ENCODE measurements around the gene RMI1. TPM values are rescaled to one million over a fixed set of nuclear protein-coding genes. Genes with fewer than 3 reads are reported as not detected.

Gene RMI1
- total RNA-seq, 1 donor from 2014 or later = 2.9 TPM

- peaks cover 18% of the 10 kb centered on the region for H3K4me1 ChIP-seq
- TF ChIP-seq POLR2AphosphoS5 (IDR thresholded peaks at IDR 0.05; ENCODE audit: insufficient read depth in 1 of 2, low read depth in 1 of 2) (peak in 1 of 2 donors; percentile 45), CTCF (IDR thresholded peaks at IDR 0.05) (no peak)
- H3K36me3 ChIP-seq = peaks cover 0 to 14% of the 10 kb centered on the region in 2 donors
- no peak for DNase-seq (ENCODE audit: extremely low spot score in 2 of 2)
- H3K27ac ChIP-seq = no peak overlapping the region
- H3K27me3 ChIP-seq = no peaks in the 10 kb centered on the region
- H3K4me3 ChIP-seq = no peak overlapping the region
- intact Hi-C loops (cut with DNase I) = loop anchor here (5.0 kb wide), 1 partner anchor 328 kb away; no protein-coding TSS in a partner anchor
- no peaks in the 10 kb centered on the region for H3K9me3 ChIP-seq
These were observed 45.9 kb upstream of the RMI1 start for GRCh38 chr9:83934569-83935275.

GRCh38 chr9:83935276-83935935 lies 45.2 kb upstream of the RMI1 start:
- peaks cover 18% of the 10 kb centered on the region for H3K4me1 ChIP-seq
- TF ChIP-seq POLR2AphosphoS5 (IDR thresholded peaks at IDR 0.05; ENCODE audit: insufficient read depth in 1 of 2, low read depth in 1 of 2) = no peak
- no peak for TF ChIP-seq POLR2A (IDR thresholded peaks at IDR 0.05)
- TF ChIP-seq CTCF (IDR thresholded peaks at IDR 0.05) = no peak
- no peak for DNase-seq (ENCODE audit: extremely low spot score in 2 of 2)

GRCh38 chr9:83936523-83936922 lies 44.1 kb upstream of the RMI1 start:
- no peak for DNase-seq (ENCODE audit: extremely low spot score in 2 of 2)
- H3K4me1 ChIP-seq = peaks cover 18% of the 10 kb centered on the region
- peaks cover 0 to 21% of the 10 kb centered on the region in 2 donors for H3K36me3 ChIP-seq
- TF ChIP-seq POLR2AphosphoS5 (IDR thresholded peaks at IDR 0.05; ENCODE audit: insufficient read depth in 1 of 2, low read depth in 1 of 2) (no peak), CTCF (IDR thresholded peaks at IDR 0.05) (no peak), POLR2A (IDR thresholded peaks at IDR 0.05) (no peak)
- H3K9me3 ChIP-seq = no peaks in the 10 kb centered on the region
- H3K4me3 ChIP-seq = no peak overlapping the region
- H3K27me3 ChIP-seq = no peaks in the 10 kb centered on the region
- H3K27ac ChIP-seq = no peak overlapping the region
- intact Hi-C loops (cut with DNase I) = loop anchor here (5.0 kb wide), 1 partner anchor 326 kb away; no protein-coding TSS in a partner anchor

More at GRCh38 chr9:83935276-83935935, 45.2 kb upstream of the RMI1 start:
- intact Hi-C loops (cut with DNase I) = loop anchor here (5.0 kb wide), 1 partner anchor 327 kb away; no protein-coding TSS in a partner anchor
- Histone ChIP-seq H3K9me3 (no peaks in the 10 kb centered on the region), H3K27me3 (no peaks in the 10 kb centered on the region), H3K27ac (no peak overlapping the region), H3K4me3 (no peak overlapping the region), H3K36me3 (peaks cover 0 to 21% of the 10 kb centered on the region in 2 donors)

GRCh38 chr9:83937861-83938455 lies 42.6 kb upstream of the RMI1 start:
- Histone ChIP-seq H3K4me1 (peaks cover 18% of the 10 kb centered on the region), H3K27ac (no peak overlapping the region), H3K4me3 (no peak overlapping the region), H3K27me3 (no peaks in the 10 kb centered on the region), H3K36me3 (peaks cover 0 to 21% of the 10 kb centered on the region in 2 donors), H3K9me3 (no peaks in the 10 kb centered on the region)
- TF ChIP-seq POLR2AphosphoS5 (IDR thresholded peaks at IDR 0.05; ENCODE audit: insufficient read depth in 1 of 2, low read depth in 1 of 2) = peak in 1 of 2 donors; percentile 11
- no peak for TF ChIP-seq POLR2A (IDR thresholded peaks at IDR 0.05)
- TF ChIP-seq CTCF (IDR thresholded peaks at IDR 0.05) = peak; percentile 55 to 79 (median 73)
- intact Hi-C loops (cut with DNase I) = loop anchor here (5.0 kb wide), 1 partner anchor 324 kb away; no protein-coding TSS in a partner anchor
- DNase-seq (ENCODE audit: extremely low spot score in 2 of 2) = no peak
